Dermis microvascular lymphatic vessel endothelial cell (primary cell): Measurements from ENCODE around the gene TNNI3. TPM values are rescaled to one million over a fixed set of nuclear protein-coding genes. Genes with fewer than 3 reads are reported as not detected.
"Not testable (repeated sequence)": the region's sequence is repeated elsewhere in the genome, so short reads cannot be mapped to it uniquely, and the experiment has no call there.

ENCODE experiments used
- DNase-seq, 2 donors: peaks; one replicate each; pipeline versions ENCODE4 v3.0.0 to v3.0.0-alpha.2; 2010; ENCODE audit warnings: low read depth in 2 of 2
- total RNA-seq: library from RNA; depleted of rRNA; stranded (reverse); fragments of >200 nt; gene quantifications from 2 replicates; pipeline ENCODE4 v1.2.1, GENCODE V29; 2014

TNNI3 gene
- total RNA-seq, 1 donor from 2014 or later = not detected

GRCh38 chr19:55114566-55115145, 42.9 kb downstream of the TNNI3 start:
- DNase-seq = no peak

DNA sequence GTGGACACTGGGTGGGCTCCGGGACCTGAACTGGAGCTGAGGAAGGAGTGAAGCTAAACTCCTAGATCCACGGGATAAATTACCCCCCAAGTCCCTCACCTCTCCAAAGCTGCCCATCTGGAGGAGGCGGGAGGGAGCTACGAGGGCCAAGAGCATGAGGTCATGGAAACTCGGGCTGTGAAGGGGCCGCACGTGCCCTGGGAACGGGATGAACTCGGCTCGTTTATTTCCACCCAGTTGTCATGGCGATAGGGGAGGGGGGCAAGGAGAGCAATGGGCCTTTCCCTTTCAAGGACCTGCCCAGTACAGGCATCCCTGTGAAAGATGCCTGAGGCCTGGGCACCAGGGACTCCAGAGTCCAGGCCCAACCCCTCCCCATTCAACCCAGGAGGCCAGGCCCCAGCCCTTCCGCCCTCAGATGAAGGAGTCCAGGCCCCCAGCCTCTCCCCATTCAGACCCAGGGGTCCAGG, 43.9 kb downstream of the TNNI3 start:
- peak; percentile 74 to 82 for DNase-seq

DNA sequence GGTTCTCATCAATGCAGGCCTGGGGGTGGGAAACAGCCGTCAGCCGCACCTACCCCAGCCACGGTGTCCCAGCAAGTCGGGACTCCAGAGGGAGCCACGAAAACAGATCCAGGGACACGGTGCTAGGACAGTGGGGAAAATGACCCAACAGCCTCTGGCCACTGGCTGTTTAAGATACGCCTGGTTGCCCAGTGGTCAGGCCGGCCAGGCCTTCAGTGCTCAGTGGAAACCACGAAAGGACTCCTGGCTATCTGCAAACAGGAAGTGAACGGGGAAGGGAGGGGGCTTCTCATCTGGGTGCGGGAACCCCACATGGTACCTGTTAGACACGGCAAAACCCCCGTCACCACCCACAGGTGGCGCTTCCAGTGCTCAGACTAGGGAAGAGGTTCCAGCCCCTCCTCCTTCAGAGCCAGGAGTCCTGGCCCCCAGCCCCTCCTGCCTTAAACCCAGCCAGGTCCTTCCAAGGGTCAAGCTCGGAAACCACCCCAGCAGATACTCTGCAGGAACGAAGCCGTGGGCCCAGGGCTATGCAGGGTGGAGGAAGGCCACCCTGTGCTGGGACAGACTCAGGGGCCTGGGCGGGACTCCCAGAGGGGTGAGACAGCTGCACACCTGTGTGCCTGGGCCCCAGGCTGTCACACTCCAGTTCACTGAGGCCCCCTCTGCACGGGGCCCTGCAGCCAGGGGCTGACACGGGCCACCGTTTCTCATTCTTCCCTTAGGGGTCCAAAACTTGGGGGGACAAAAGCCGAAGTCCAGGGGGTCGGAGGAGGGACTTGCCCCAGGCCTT, 44.6 kb downstream of the TNNI3 start:
- DNase-seq = no peak

- DNase-seq = no peak
Measured at GRCh38 chr19:55112246-55112776, 45.2 kb downstream of the TNNI3 start.

DNA sequence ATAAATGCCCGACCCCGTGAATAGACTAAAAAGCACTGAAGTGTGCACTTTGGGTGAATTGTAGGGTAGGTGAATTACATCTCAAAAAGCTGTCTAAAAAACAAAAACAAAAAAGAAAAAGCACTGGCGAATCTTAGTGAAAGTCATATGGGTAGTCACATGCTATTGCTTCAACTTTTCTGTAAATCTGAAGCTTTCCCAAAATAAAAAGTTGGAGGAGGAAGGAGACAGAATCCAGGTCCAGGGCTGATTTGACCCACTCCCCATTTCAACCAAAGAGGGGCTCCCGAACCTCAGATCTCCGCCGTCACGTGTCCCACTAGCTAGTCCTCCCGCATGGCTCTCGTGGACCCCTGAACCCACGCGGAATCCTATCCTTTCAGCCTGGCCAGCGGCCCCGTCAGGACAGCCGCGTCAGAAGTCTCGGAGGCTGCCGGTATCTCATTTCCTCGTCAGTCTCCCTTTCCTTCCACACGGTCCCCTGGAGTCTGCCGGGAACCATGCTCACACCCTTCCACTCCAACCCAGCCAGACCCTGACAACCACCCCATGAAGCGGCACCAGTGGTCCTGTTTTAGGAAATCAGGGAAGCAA, 46.2 kb downstream of the TNNI3 start:
- DNase-seq = no peak

DNA sequence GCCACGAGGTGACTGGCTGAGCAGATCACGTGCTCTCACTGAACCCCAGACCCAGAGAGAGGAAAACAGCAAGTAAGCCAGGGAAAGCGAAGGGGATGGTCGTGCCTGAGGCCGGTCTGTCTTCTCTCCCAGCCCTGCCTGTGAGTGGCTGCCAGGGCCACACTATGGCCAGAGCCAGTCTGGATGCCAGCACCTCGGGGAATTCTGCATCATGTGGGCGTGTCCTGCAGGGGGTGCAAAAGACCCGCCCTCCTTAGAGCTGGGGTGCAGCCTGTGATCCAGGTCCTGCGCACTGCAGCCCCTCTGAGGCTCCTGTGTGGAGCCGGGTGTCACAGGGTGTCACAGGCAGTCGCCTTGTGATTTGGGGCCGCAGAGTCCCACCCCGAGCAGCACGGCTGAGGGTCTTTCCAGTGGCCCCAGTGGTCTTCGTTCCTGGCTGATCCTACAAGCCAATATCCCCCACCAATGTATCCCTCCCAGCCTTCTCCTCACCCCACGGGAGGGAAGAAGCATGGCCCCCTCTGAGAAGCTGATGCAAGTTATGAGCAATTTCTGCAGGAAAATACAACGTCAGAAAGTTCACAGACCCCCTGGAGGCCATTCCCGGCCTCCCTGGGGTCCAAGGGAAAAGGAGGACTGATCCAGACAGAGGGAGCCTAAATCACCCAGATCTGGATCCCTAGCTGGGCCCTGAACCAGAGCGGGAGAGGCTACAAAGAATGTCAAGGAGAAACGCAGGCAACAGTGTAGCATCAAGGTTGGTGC, 47.8 kb downstream of the TNNI3 start:
- DNase-seq = no peak

DNA sequence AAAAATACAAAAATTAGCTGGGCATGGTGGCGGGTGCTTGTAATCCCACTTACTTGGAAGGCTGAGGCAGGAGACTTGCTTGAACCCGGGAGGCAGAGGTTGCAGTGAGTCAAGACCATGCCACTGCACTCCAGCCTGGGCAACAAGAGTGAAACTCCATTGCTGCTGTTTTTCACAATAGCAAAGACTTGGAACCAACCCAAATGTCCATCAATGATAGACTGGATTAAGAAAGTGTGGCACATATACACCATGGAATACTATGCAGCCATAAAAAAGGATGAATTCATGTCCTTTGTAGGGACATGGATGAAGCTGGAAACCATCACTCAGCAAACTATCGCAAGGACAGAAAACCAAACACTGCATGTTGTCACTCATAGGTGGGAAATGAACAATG, 50.3 kb downstream of the TNNI3 start:
- not testable (repeated sequence) for DNase-seq

DNA sequence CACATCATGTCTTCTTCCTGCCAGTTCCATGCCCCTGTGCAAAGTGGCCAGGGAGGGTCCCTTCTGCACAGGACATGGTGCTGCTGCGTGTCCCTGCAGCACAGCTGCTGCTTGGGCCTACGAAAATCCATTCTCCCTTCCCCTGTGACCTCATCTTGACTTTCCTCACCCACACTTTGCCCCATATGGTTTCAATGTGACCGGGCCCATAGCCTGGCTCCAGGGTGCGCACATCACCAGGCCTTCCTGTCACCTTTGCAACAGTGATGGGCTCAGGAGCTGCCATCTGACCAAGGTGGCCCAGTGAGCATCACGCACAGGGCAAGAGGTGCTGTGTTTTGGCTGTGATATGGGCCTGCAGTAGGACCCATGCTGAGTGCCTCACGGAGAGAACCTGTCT, 50.9 kb downstream of the TNNI3 start:
- no peak for DNase-seq

DNA sequence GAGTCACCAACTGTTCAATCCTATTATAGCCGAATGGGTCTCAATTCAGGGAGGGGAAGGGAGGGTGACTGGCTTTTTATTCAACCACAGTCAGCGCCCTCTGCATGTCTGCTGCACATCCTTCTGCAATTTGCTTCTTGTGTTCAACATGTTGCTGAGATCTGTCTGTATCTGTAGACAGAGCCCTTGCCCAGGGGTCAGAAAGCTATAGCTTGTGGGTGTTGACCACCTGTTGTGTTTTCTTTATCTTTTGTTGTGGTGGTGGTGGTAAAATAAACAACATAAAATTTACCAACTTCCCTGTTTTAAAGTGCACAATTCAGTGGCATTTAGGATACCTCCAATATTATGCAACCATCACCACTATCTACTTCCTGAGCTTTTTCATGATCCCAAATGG, 52.3 kb downstream of the TNNI3 start:
- DNase-seq = no peak

DNA sequence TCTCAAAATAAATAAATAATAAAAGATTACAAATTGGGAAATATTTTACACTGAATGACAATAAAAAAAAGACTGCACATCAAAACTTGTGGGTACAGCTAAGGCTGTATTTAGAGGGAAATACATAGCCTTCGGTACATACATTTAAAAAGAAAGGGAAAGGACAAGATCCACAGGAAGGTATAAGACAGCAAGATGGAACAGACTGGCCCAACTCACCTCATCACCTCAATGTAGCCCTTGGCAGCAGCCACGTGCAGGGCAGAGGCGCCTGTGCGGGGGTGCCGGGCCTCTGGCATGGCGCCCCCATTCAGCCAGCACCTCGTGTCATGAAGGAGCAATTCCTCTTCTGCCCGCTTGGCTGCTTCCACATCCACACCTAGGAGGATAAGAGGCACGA, 54.3 kb downstream of the TNNI3 start:
- no peak for DNase-seq

Other genes with a start within 250 kb of the TNNI3 start
- gene NLRP7, start 210.2 kb downstream of the TNNI3 start, total RNA-seq = not detected in 2 replicates
- 4.9 TPM in 1 of 2 replicates, not detected in the other for gene NLRP2, start 191.4 kb downstream of the TNNI3 start, total RNA-seq
- gene GP6, start 119.5 kb downstream of the TNNI3 start, total RNA-seq = under 0.01 TPM in 1 of 2 replicates, not detected in the other
- 10.9 and 24.5 TPM in 2 replicates for gene RDH13, start 94.6 kb downstream of the TNNI3 start, total RNA-seq
- 5.7 and 8.9 TPM in 2 replicates for gene EPS8L1, start 81.9 kb downstream of the TNNI3 start, total RNA-seq
- 21.1 and 34.4 TPM in 2 replicates for gene PPP1R12C, start 40.1 kb downstream of the TNNI3 start, total RNA-seq
- gene TNNT1, start 8.5 kb downstream of the TNNI3 start, total RNA-seq = 0.51 and 1.7 TPM in 2 replicates
- 0.26 and 0.38 TPM in 2 replicates for gene DNAAF3, start 8.9 kb upstream of the TNNI3 start, total RNA-seq
- under 0.01 TPM in 1 of 2 replicates, not detected in the other for gene SYT5, start 22.6 kb upstream of the TNNI3 start, total RNA-seq
- 0.13 TPM in 2 replicates for gene PTPRH, start 51.8 kb upstream of the TNNI3 start, total RNA-seq
- gene TMEM86B, start 71.0 kb upstream of the TNNI3 start, total RNA-seq = 0.26 and 0.89 TPM in 2 replicates
- 19.9 and 34.9 TPM in 2 replicates for gene PPP6R1, start 101.3 kb upstream of the TNNI3 start, total RNA-seq
- gene HSPBP1, start 122.4 kb upstream of the TNNI3 start, total RNA-seq = 19.9 and 26.8 TPM in 2 replicates
- gene BRSK1, start 126.3 kb upstream of the TNNI3 start, total RNA-seq = 0.39 and 1.3 TPM in 2 replicates
- gene TMEM150B, start 167.6 kb upstream of the TNNI3 start, total RNA-seq = not detected in 2 replicates
- 3.2 and 4.6 TPM in 2 replicates for gene KMT5C, start 182.1 kb upstream of the TNNI3 start, total RNA-seq
- gene COX6B2, start 197.0 kb upstream of the TNNI3 start, total RNA-seq = not detected in 2 replicates
- gene GARIN5B, start 205.5 kb upstream of the TNNI3 start, total RNA-seq = not detected in 2 replicates
- under 0.01 and 0.13 TPM in 2 replicates for gene IL11, start 212.7 kb upstream of the TNNI3 start, total RNA-seq
- not detected in 2 replicates for gene TMEM190, start 219.1 kb upstream of the TNNI3 start, total RNA-seq
- 0.26 and 0.63 TPM in 2 replicates for gene TMEM238, start 226.6 kb upstream of the TNNI3 start, total RNA-seq
- 126 and 262 TPM in 2 replicates for gene RPL28, start 228.2 kb upstream of the TNNI3 start, total RNA-seq